ENCODE data around the gene GBX1.

- TF ChIP-seq CTCF (IDR thresholded peaks at IDR 0.05) (no peak), ZFX (IDR thresholded peaks at IDR 0.05; ENCODE audit: borderline replicate concordance) (no peak)
These were observed 52.2 kb downstream of the GBX1 start for GRCh38 chr7:151115121-151115835.
